Heart right ventricle (tissue), 16 donors: ENCODE results near the gene ATG101. TPM values are rescaled to one million over a fixed set of nuclear protein-coding genes. Genes with fewer than 3 reads are reported as not detected.

Source experiments
- ATAC-seq, 8 donors: fragments of 200-7000 bp; cut with Tn5 transposase; one replicate each; pipeline ENCODE4 v1.9.1; 2020; ENCODE audit warnings: mild to moderate bottlenecking in 8 of 8, moderate library complexity in 8 of 8, moderate number of reproducible peaks in 1 of 8
- DNase-seq, 2 donors: peaks; one replicate each; pipeline ENCODE4 v3.0.0-alpha.2; 2020
- H3K27ac ChIP-seq, 10 donors: fragments of 200-600 bp; sonication (generic) in 2 of 10; one replicate each; pipeline versions ENCODE4 v1.5.0 to v1.8.0; 2020 to 2022; ENCODE audit warnings: mild to moderate bottlenecking in 3 of 10
- H3K27me3 ChIP-seq, 7 donors: fragments of 200-600 bp; one replicate each; pipeline ENCODE4 v1.8.0; 2021 to 2022; ENCODE audit warnings: mild to moderate bottlenecking in 2 of 7
- H3K36me3 ChIP-seq, 9 donors: fragments of 200-600 bp; sonication (generic) in 1 of 9; one replicate each; pipeline versions ENCODE4 v1.5.0 to v1.8.0; 2020 to 2022; ENCODE audit warnings: mild to moderate bottlenecking in 2 of 9
- H3K4me1 ChIP-seq, 9 donors: fragments of 200-600 bp; sonication (generic) in 1 of 9; one replicate each; pipeline versions ENCODE4 v1.5.0 to v1.8.0; 2020 to 2022; ENCODE audit warnings: mild to moderate bottlenecking in 4 of 9
- H3K4me3 ChIP-seq, 10 donors: fragments of 200-600 bp; sonication (generic) in 2 of 10; one replicate each; pipeline versions ENCODE4 v1.5.0 to v1.8.0; 2020 to 2022; ENCODE audit warnings: mild to moderate bottlenecking in 7 of 10, moderate library complexity in 2 of 10
- H3K9me3 ChIP-seq, 11 donors: fragments of 200-600 bp in 10 of 11; sonication (generic) in 2 of 11; one replicate each; pipeline versions ENCODE4 v1.5.0 to v1.8.0; 2013 to 2022; ENCODE audit warnings: mild to moderate bottlenecking in 2 of 11, control low read depth in 1 of 11, moderate library complexity in 1 of 11
- CTCF ChIP-seq, 9 donors: fragments of 200-600 bp; sonication (generic) in 2 of 9; IDR thresholded peaks; one replicate each; pipeline versions ENCODE4 v1.5.0 to v1.8.0; 2021 to 2022; ENCODE audit warnings: antibody characterized with exemption in 9 of 9, mild to moderate bottlenecking in 5 of 9, moderate library complexity in 1 of 9
- WGBS, 2 donors: extraction: QIAGEN DNeasy Blood & Tissue Kit; methylation state at CpG; one replicate each; pipeline ENCODE4 v1.1.7; 2013; ENCODE audit warnings: inconsistent platforms in 1 of 2; 5-methylcytosine and 5-hydroxymethylcytosine counted together
- intact Hi-C, 10 donors: fragments of 100-400 bp; cut with DNase I; formaldehyde crosslinking; loops; one replicate each; pipeline versions ENCODE4 v1.11.1 to v1.14.2; 2022
- polyA plus RNA-seq, 2 donors: library from polyadenylated mRNA; stranded (reverse); fragments of 200-250 nt; gene quantifications; one replicate each; pipeline ENCODE4 v1.2.3, GENCODE V29; 2013
- total RNA-seq, 10 donors: library from RNA; stranded (reverse); fragmentation: NEBNext Ultra II Directional in 3 of 10; extraction: Animal tissue kit (Norgen Biotek cat#: 25700) in 3 of 10; gene quantifications; one replicate each; pipeline versions ENCODE4 v1.2.1 to v1.2.4, GENCODE V29; 2021 to 2023
- donor health status: Arrhythmogenic right ventricular cardiomyopathy.
- donor health status: ischemic (EF 13 %, LVEDD 7.1; RV severe dilation, severe dysfunction).
- donor health status: healthy with polysubstance abuse.
- donor health status: DM: no; HTN: yes; CAD: no.
- donor health status: DM: no; HTN: no; CAD: no.
- donor health status: ischemic (EF 25% LVEDD 6.9; RV normal size, moderate dysfunction).
- donor health status: ischemic (EF 25% LVEDD 5.7; RV mildly dilated, moderate dysfunction).
- donor health status: healthy.
- donor health status: DM: yes; HTN: yes; CAD: no.
- donor health status: Ischemic cardiomyopathy.
- donor health status: ischemic (EF 35%, LVEDD 5.7; RV mildly dilated, moderate dysfunction).
- donor health status: nonischemic (EF 11% LVEDD 7.7; RV severe dilation, severe dysfunction).
- donor health status: DM: yes; HTN: yes; CAD: no.
- donor health status: PGD.
- donor health status: ischemic (EF 29% LVEDD 5.4; RV normal size, mild dysfunction).
- donor health status: nonischemic (EF 23%, LVEDD 6.1; RV moderate dilation, normal function).

Gene ATG101
- total and polyA plus RNA-seq, 12 donors: 14.6 to 90.2 (median 22.2) TPM

- no peaks in the 10 kb centered on the region for H3K9me3 ChIP-seq
- DNase-seq (no peak), ATAC-seq (peak in 4 of 8 donors; percentile 1 to 6 (median 2))
- H3K4me1 ChIP-seq: peaks cover 16 to 41% (median 26%) of the 10 kb centered on the region in 9 donors
- peak overlapping the region; percentile 47 to 96 (median 84) for H3K27ac ChIP-seq
- H3K36me3 ChIP-seq: no peaks in the 10 kb centered on the region
- intact Hi-C loops: loop anchor here in 2 of 10 donors (2.0 to 10.0 kb wide), 3 partner anchors 74 to 131 kb away; partner anchors contain the start of gene NR4A1 (in 1 of the 2)
- WGBS, 2 donors: 65 to 68% methylated on average over 2 of the region's 2 CpGs
- peaks cover 0 to 8% (median 7%) of the 10 kb centered on the region in 7 donors for H3K27me3 ChIP-seq
- H3K4me3 ChIP-seq: no peak overlapping the region
- no peak for TF ChIP-seq CTCF (IDR thresholded peaks at IDR 0.05)
Observed at GRCh38 chr12:52126050-52126604, 56.3 kb downstream of the ATG101 start.

Other genes with a start within 250 kb of the ATG101 start
- gene FIGNL2, start 221.3 kb upstream of the ATG101 start, total RNA-seq: under 1 TPM; 0.24 to 0.69 (median 0.41) TPM
- gene FIGNL2, start 221.3 kb upstream of the ATG101 start, polyA plus RNA-seq: under 1 TPM; 0.22 TPM
- gene ANKRD33, start 181.9 kb upstream of the ATG101 start, total RNA-seq: not detected
- gene ANKRD33, start 181.9 kb upstream of the ATG101 start, polyA plus RNA-seq: under 1 TPM in 1 of 2 donors, not detected in 1; 0.01 TPM
- 10 to 100 TPM; 16.6 to 68.0 (median 26.3) TPM for gene ACVRL1, start 162.5 kb upstream of the ATG101 start, total RNA-seq
- 10 to 100 TPM; 33.8 to 38.1 TPM for gene ACVRL1, start 162.5 kb upstream of the ATG101 start, polyA plus RNA-seq
- 10 to 100 TPM in 5 of 10 donors, 1 to 10 TPM in 5; 8.4 to 15.5 (median 10.4) TPM for gene ACVR1B, start 118.3 kb upstream of the ATG101 start, total RNA-seq
- gene ACVR1B, start 118.3 kb upstream of the ATG101 start, polyA plus RNA-seq: 1 to 10 TPM; 5.8 to 8.0 TPM
- 10 to 100 TPM; 16.6 to 47.0 (median 23.9) TPM for gene TAMALIN, start 63.0 kb upstream of the ATG101 start, total RNA-seq
- 10 to 100 TPM; 27.2 to 58.8 TPM for gene TAMALIN, start 63.0 kb upstream of the ATG101 start, polyA plus RNA-seq
- gene NR4A1, start 18.5 kb upstream of the ATG101 start, total RNA-seq: 100 to 1,000 TPM in 6 of 10 donors, 10 to 100 TPM in 4; 34.6 to 588 (median 105) TPM
- gene NR4A1, start 18.5 kb upstream of the ATG101 start, polyA plus RNA-seq: 10 to 100 TPM; 53.2 to 83.0 TPM
- under 1 TPM in 3 of 10 donors, not detected in 7; 0.19 to 0.52 (median 0.26) TPM for gene SMIM41, start 9.7 kb downstream of the ATG101 start, total RNA-seq
- gene SMIM41, start 9.7 kb downstream of the ATG101 start, polyA plus RNA-seq: under 1 TPM in 1 of 2 donors, not detected in 1; 0.29 TPM
- under 1 TPM in 9 of 10 donors, not detected in 1; 0.07 to 0.79 (median 0.16) TPM for gene KRT80, start 122.0 kb downstream of the ATG101 start, total RNA-seq
- gene KRT80, start 122.0 kb downstream of the ATG101 start, polyA plus RNA-seq: under 1 TPM; 0.07 to 0.32 TPM
- gene KRT7, start 163.3 kb downstream of the ATG101 start, total RNA-seq: 10 to 100 TPM in 1 of 10 donors, 1 to 10 TPM in 4, under 1 TPM in 2, not detected in 3; 0.59 to 10.8 (median 2.3) TPM
- gene KRT7, start 163.3 kb downstream of the ATG101 start, polyA plus RNA-seq: 1 to 10 TPM in 1 of 2 donors, under 1 TPM in 1; 0.88 to 1.4 TPM
- gene KRT86, start 204.7 kb downstream of the ATG101 start, total RNA-seq: under 1 TPM in 1 of 10 donors, not detected in 9; 0.19 TPM
- under 1 TPM in 1 of 2 donors, not detected in 1; 0.01 TPM for gene KRT86, start 204.7 kb downstream of the ATG101 start, polyA plus RNA-seq
- not detected for gene KRT81, start 221.6 kb downstream of the ATG101 start, total RNA-seq
- gene KRT81, start 221.6 kb downstream of the ATG101 start, polyA plus RNA-seq: not detected